SK-N-MC (cell line): ENCODE data around the gene WDR48.

Experiments
- EZH2 ChIP-seq: fragments of 200-600 bp; sonication (generic); IDR thresholded peaks from one replicate; pipeline ENCODE4 v1.6.1; 2017; ENCODE audit warnings: antibody characterized with exemption
- POLR2AphosphoS5 ChIP-seq: IDR thresholded peaks from 2 replicates; pipeline ENCODE4 v1.6.1; 2012; ENCODE audit warnings: mild to moderate bottlenecking, low read depth, low read length, borderline replicate concordance

DNA sequence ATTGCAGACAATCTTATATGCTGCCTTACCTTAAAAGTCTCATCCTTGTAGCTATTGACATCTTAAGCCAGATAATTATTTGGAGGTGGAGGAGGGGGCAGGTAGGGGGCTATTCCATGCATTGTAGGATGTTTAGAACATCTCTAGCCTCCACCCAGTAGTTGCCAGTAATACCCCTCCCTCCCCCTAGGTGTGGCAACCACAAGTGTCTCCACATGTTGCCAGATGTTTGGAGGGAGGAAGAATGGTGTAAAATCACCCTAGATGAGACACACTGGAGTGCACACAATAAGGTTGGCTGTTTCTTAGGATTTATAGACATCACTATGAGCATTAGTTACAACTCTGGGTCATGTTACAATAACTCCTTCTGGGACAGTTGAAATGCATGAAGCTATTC, 28.2 kb downstream of the WDR48 start:
- no peak for TF ChIP-seq POLR2AphosphoS5
- TF ChIP-seq EZH2, result no peak
